Panc1 (cell line): ENCODE data around the gene FAM83F. TPM values are rescaled to one million over a fixed set of nuclear protein-coding genes. Genes with fewer than 3 reads are reported as not detected.
"Not testable (repeated sequence)": the region's sequence is repeated elsewhere in the genome, so short reads cannot be mapped to it uniquely, and the experiment has no call there.

ENCODE experiments used
- ATAC-seq: fragments of 200-7000 bp; cut with Tn5 transposase; 2 replicates; pipeline ENCODE4 v1.9.1; 2020; ENCODE audit warnings: mild to moderate bottlenecking, moderate library complexity
- BruUV-seq: library from RNA; stranded (reverse); fragments of 400-500 nt; replicated peaks from 2 replicates; lab custom pipeline; 2021; lab: Mats Ljungman, UMichigan
- CTCF ChIA-PET: fragments of 300-600 bp; sonication (Branson Sonifier 250); formaldehyde crosslinking; loops from one replicate; lab custom pipeline; 2022; ENCODE audit warnings: antibody characterized with exemption; lab: Charles Lee
- POLR2A ChIA-PET: fragments of 300-600 bp; sonication (Branson Sonifier 250); formaldehyde crosslinking; loops from one replicate; lab custom pipeline; 2022; ENCODE audit warnings: antibody characterized with exemption; lab: Charles Lee
- DNase-seq: peaks from one replicate; pipeline ENCODE4 v3.0.0-alpha.2; 2010; ENCODE audit warnings: low read depth, low spot score
- H3K27ac ChIP-seq: 2 replicates; pipeline ENCODE4 v1.5.1; 2011; ENCODE audit warnings: mild to moderate bottlenecking, low read length, inconsistent platforms
- H3K27me3 ChIP-seq: fragments of 200-500 bp; sonication (Bioruptor generic); 2 replicates; pipeline ENCODE4 v1.6.0; 2014; ENCODE audit warnings: low read length, inconsistent platforms; ENCODE audit not compliant: control insufficient read depth, insufficient read depth
- H3K36me3 ChIP-seq: fragments of 200-500 bp; sonication (Bioruptor generic); 2 replicates; pipeline ENCODE4 v1.5.1; 2014; ENCODE audit warnings: inconsistent platforms, mild to moderate bottlenecking, low read length, moderate library complexity; ENCODE audit not compliant: control insufficient read depth, insufficient read depth
- H3K4me1 ChIP-seq: 2 replicates; pipeline ENCODE4 v1.5.1; 2011; ENCODE audit warnings: inconsistent platforms, mild to moderate bottlenecking, low read length, moderate library complexity; ENCODE audit not compliant: control insufficient read depth, insufficient read depth
- H3K4me3 ChIP-seq, 2 experiments: 2 replicates each; pipeline ENCODE4 v1.5.1; 2011 to 2012; ENCODE audit warnings: low read depth in 2 of 2, low read length in 2 of 2, mild to moderate bottlenecking in 2 of 2, inconsistent platforms in 1 of 2, moderate library complexity in 1 of 2
- H3K9me3 ChIP-seq: fragments of 200-500 bp; sonication (Bioruptor generic); 2 replicates; pipeline ENCODE4 v1.5.1; 2014; ENCODE audit warnings: low read depth, mild to moderate bottlenecking, inconsistent platforms, low read length, moderate library complexity; ENCODE audit not compliant: control insufficient read depth, insufficient read depth
- POLR2AphosphoS5 ChIP-seq: IDR thresholded peaks from 2 replicates; pipeline ENCODE4 v1.6.1; 2012; ENCODE audit warnings: mild to moderate bottlenecking, low read depth, low read length, moderate library complexity
- SIN3A ChIP-seq: IDR thresholded peaks from 2 replicates; pipeline ENCODE4 v1.6.1; 2012; ENCODE audit warnings: low read depth, mild to moderate bottlenecking, low read length, moderate library complexity, borderline replicate concordance; ENCODE audit not compliant: insufficient read depth
- TCF7L2 ChIP-seq: IDR thresholded peaks from 2 replicates; pipeline ENCODE4 v1.6.1; 2011; ENCODE audit warnings: mild to moderate bottlenecking, low read depth, low read length, inconsistent platforms
- in situ Hi-C: cut with HindIII; loops from 2 replicates; pipeline ENCODE4 v1.10.0; 2016; ENCODE audit warnings: low sequenced_read_pairs, low pct_unique_long_range_greater_than_20kb
- intact Hi-C: fragments of 100-400 bp; cut with micrococcal nuclease; formaldehyde crosslinking; loops from one replicate; pipeline ENCODE4 v1.10.0; 2022; ENCODE audit not compliant: unreplicated experiment
- total RNA-seq: library from RNA; stranded (reverse); gene quantifications from one replicate; pipeline ENCODE4 v1.2.1, GENCODE V29; 2021; ENCODE audit not compliant: unreplicated experiment
- TF ChIP-seq, protein P1 (sequence below): fragments of 450-650 bp; IDR thresholded peaks from 2 replicates; pipeline ENCODE4 v1.5.1; 2017; ENCODE audit warnings: mild to moderate bottlenecking
- TF ChIP-seq, protein P2 (sequence below), 2 experiments: IDR thresholded peaks; 2 replicates each; pipeline ENCODE4 v1.6.1; 2011 to 2012; ENCODE audit warnings: low read depth in 2 of 2, control low read depth in 1 of 2, low read length in 1 of 2, mild to moderate bottlenecking in 1 of 2, moderate library complexity in 1 of 2; ENCODE audit not compliant: insufficient read depth in 1 of 2

The FAM83F gene
- total RNA-seq, 1 experiment from 2014 or later, result 0.05 TPM

DNA sequence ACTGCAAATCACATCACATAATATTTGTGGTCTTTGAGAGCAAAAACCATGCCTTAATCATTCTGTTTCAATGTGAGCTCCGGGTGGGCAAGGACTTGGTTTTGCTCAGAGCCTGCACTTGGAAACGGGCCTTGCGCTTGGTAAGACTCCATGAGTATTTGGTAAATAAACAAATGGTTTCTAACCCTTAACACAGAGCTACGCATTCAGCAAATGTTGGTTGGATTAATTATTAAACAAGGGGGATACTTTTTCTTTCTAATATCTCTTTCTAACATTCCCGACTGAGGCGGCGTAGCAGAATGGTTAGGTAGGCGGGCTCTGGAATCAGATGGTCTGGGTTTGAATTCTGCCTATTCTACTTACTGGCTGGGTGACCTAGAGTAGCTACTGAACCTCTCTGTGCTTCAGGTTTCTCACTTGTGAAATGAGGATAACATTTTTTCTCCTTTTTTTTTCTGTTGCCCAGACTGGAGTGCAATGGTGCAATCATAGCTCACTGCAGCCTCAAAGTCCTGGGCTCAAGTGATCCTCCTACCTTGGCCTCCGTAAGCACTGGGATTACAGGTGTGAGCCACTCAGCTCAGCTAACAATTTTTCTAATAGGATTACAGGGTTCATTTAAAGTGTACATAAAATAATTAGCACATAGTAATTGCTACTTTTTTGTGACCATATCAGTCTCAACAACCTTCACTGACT, 3.4 kb upstream of the FAM83F start:
- POLR2A ChIA-PET, result no interaction called here
- intact Hi-C loops, result no loop called here
- DNase-seq, result no peak

DNA sequence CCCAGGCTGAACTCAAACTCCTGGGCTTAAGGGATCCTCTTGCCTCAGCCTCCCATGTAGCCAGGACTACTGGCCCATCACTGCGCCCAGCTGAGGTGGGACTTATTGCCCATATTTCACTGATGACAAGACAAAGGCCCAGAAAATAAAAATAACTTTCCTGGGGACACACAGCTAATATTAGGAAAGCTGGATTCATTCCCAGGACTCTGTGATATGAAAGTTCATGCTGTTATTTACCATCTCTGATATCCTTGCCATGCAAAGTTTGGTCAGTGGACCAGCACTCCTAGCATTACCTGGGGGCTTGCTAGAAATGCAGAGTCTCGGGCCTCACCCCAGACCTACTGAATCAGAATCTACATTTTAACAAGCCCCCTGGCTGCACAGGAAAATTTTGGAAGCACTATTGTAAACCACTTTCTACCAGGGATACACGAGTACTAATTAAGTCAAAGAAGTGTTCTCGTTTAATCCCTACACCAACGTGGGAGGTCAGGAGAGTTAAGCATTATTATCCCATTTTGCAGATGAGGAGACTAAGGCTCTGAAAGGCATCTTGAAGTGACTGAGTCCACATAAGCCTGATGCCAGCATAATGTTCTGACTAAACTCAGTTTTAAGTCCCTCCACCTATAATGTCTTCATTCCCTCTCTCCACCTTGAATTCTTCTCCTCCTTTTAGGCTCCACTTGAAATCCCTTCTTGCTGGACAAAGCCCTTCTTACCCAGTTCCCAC, 2.5 kb upstream of the FAM83F start:
- no peak overlapping the region for H3K4me3 ChIP-seq
- H3K4me1 ChIP-seq, result no peaks in the 10 kb centered on the region; the same call in 1 of the 2 replicates
- BruUV-seq, result no TSS peak
- in situ Hi-C loops (no loop called here), intact Hi-C loops (no loop called here)
- DNase-seq (no peak), ATAC-seq (no peak)
- CTCF ChIA-PET, result no interaction called here
- H3K9me3 ChIP-seq, result no peaks in the 10 kb centered on the region
- H3K27ac ChIP-seq, result no peak overlapping the region
- H3K27me3 ChIP-seq, result no peaks in the 10 kb centered on the region
- no peak for TF ChIP-seq TCF7L2
- no peak for TF ChIP-seq SIN3A
- no peak for TF ChIP-seq POLR2AphosphoS5
- TF ChIP-seq, protein P1, sequence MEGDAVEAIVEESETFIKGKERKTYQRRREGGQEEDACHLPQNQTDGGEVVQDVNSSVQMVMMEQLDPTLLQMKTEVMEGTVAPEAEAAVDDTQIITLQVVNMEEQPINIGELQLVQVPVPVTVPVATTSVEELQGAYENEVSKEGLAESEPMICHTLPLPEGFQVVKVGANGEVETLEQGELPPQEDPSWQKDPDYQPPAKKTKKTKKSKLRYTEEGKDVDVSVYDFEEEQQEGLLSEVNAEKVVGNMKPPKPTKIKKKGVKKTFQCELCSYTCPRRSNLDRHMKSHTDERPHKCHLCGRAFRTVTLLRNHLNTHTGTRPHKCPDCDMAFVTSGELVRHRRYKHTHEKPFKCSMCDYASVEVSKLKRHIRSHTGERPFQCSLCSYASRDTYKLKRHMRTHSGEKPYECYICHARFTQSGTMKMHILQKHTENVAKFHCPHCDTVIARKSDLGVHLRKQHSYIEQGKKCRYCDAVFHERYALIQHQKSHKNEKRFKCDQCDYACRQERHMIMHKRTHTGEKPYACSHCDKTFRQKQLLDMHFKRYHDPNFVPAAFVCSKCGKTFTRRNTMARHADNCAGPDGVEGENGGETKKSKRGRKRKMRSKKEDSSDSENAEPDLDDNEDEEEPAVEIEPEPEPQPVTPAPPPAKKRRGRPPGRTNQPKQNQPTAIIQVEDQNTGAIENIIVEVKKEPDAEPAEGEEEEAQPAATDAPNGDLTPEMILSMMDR, result no peak
- TF ChIP-seq, protein P2, sequence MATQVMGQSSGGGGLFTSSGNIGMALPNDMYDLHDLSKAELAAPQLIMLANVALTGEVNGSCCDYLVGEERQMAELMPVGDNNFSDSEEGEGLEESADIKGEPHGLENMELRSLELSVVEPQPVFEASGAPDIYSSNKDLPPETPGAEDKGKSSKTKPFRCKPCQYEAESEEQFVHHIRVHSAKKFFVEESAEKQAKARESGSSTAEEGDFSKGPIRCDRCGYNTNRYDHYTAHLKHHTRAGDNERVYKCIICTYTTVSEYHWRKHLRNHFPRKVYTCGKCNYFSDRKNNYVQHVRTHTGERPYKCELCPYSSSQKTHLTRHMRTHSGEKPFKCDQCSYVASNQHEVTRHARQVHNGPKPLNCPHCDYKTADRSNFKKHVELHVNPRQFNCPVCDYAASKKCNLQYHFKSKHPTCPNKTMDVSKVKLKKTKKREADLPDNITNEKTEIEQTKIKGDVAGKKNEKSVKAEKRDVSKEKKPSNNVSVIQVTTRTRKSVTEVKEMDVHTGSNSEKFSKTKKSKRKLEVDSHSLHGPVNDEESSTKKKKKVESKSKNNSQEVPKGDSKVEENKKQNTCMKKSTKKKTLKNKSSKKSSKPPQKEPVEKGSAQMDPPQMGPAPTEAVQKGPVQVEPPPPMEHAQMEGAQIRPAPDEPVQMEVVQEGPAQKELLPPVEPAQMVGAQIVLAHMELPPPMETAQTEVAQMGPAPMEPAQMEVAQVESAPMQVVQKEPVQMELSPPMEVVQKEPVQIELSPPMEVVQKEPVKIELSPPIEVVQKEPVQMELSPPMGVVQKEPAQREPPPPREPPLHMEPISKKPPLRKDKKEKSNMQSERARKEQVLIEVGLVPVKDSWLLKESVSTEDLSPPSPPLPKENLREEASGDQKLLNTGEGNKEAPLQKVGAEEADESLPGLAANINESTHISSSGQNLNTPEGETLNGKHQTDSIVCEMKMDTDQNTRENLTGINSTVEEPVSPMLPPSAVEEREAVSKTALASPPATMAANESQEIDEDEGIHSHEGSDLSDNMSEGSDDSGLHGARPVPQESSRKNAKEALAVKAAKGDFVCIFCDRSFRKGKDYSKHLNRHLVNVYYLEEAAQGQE (IDR thresholded peaks at IDR 0.05; ENCODE audit: insufficient read depth in 1 of 2, low read depth in 2 of 2, low read length in 1 of 2), result no peak
- H3K36me3 ChIP-seq, result no peaks in the 10 kb centered on the region; the same call in 1 of the 2 replicates
- POLR2A ChIA-PET, result no interaction called here

More for the DNA sequence above, 3.4 kb upstream of the FAM83F start:
- Histone ChIP-seq H3K36me3 (no peaks in the 10 kb centered on the region; the same call in 1 of the 2 replicates), H3K27ac (no peak overlapping the region), H3K4me1 (no peaks in the 10 kb centered on the region), H3K4me3 (no peak overlapping the region), H3K27me3 (no peaks in the 10 kb centered on the region), H3K9me3 (no peaks in the 10 kb centered on the region)
- TF ChIP-seq, protein P1, result no peak
- TF ChIP-seq, protein P2 (IDR thresholded peaks at IDR 0.05; ENCODE audit: insufficient read depth in 1 of 2, low read depth in 2 of 2, low read length in 1 of 2), result no peak
- TF ChIP-seq POLR2AphosphoS5 (no peak), SIN3A (no peak), TCF7L2 (no peak)
- in situ Hi-C loops, result no loop called here
- no TSS peak for BruUV-seq
- CTCF ChIA-PET, result no interaction called here
- no peak for ATAC-seq

DNA sequence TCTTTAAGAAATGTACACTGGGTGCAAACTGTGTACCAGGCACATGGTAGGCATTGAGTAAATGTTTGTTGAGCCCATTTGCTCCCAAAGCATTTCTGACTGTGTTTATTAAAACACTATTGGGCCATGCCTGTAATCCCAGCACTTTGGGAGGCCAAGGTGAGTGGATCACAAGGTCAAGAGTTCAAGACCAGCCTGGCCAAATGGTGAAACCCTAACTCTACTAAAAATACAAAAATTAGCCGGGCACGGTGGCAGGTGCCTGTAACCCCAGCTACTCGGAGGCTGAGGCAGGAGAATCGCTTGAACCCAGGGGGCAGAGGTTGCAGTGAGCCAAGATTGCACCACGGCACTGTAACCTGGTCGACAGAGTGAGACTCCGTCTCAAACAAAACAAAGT, 1.9 kb upstream of the FAM83F start:
- POLR2A ChIA-PET, H3K4me3 ChIP-seq, CTCF ChIA-PET, H3K4me1 ChIP-seq, ATAC-seq, H3K27me3 ChIP-seq, H3K27ac ChIP-seq, H3K36me3 ChIP-seq, BruUV-seq, in situ Hi-C loops, H3K9me3 ChIP-seq, DNase-seq, intact Hi-C loops: not testable (repeated sequence)
